Activated T-helper 1 cell treated with anti-CD3 and anti-CD28 coated beads, Interleukin-2, amount 50 U/mL, for 16 hours (primary cell): Measurements from ENCODE around the gene PDCD11.
"Not testable (repeated sequence)": the region's sequence is repeated elsewhere in the genome, so short reads cannot be mapped to it uniquely, and the experiment has no call there.

Experiments
- DNase-seq, 2 donors: peaks; one replicate each; pipeline ENCODE4 v3.0.0-alpha.2; 2020; ENCODE audit warnings: low read depth in 1 of 2, low spot score in 1 of 2

Gene PDCD11, protein sequence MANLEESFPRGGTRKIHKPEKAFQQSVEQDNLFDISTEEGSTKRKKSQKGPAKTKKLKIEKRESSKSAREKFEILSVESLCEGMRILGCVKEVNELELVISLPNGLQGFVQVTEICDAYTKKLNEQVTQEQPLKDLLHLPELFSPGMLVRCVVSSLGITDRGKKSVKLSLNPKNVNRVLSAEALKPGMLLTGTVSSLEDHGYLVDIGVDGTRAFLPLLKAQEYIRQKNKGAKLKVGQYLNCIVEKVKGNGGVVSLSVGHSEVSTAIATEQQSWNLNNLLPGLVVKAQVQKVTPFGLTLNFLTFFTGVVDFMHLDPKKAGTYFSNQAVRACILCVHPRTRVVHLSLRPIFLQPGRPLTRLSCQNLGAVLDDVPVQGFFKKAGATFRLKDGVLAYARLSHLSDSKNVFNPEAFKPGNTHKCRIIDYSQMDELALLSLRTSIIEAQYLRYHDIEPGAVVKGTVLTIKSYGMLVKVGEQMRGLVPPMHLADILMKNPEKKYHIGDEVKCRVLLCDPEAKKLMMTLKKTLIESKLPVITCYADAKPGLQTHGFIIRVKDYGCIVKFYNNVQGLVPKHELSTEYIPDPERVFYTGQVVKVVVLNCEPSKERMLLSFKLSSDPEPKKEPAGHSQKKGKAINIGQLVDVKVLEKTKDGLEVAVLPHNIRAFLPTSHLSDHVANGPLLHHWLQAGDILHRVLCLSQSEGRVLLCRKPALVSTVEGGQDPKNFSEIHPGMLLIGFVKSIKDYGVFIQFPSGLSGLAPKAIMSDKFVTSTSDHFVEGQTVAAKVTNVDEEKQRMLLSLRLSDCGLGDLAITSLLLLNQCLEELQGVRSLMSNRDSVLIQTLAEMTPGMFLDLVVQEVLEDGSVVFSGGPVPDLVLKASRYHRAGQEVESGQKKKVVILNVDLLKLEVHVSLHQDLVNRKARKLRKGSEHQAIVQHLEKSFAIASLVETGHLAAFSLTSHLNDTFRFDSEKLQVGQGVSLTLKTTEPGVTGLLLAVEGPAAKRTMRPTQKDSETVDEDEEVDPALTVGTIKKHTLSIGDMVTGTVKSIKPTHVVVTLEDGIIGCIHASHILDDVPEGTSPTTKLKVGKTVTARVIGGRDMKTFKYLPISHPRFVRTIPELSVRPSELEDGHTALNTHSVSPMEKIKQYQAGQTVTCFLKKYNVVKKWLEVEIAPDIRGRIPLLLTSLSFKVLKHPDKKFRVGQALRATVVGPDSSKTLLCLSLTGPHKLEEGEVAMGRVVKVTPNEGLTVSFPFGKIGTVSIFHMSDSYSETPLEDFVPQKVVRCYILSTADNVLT (N-terminal part only)

DNA sequence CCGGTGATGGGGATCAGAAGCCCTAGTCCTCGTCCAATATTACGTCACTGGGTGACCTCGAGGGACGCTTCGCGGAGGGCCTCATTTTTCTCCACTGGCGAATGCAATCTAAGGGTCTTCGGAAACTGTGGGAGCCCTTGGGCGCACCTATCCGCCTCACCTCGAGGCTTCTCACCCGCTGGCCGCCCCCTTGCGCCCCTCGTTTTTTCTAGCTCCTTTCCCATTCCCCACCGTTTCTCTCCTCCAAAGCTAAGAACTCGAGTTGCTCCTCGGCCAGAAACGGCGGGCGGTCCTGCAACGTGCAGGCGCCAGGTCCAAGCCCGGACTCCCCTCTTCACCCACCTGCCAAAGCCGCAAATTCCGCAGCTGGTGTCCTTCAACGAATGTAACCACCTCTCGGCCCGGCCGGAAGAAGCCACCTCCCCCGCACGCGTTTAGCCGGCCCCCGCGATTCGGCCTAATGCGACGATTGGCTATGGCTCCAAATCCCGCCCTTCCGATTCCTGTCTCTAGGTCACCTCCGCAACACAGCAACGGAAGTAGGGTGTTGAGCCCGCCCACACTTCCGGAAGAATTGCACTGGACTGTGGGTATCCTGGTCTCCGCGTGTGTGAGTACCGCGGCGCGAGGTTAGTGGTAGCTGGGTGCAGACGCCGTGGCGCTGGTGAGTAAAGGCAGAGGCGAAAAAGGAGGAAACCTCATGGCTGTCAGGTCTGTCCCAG, at the start of gene PDCD11, which contains the start of gene ATP5MK:
Gene PDCD11 (plus strand): TSS at position 560 of the 722 bp plus-strand sequence. CDS start 1,801 bp downstream, outside the sequence.
Gene ATP5MK (minus strand): TSS at position 409 of the 722 bp plus-strand sequence. CDS start 4,018 bp downstream, outside the sequence.
- peak; percentile 89 to 92 for DNase-seq

DNA sequence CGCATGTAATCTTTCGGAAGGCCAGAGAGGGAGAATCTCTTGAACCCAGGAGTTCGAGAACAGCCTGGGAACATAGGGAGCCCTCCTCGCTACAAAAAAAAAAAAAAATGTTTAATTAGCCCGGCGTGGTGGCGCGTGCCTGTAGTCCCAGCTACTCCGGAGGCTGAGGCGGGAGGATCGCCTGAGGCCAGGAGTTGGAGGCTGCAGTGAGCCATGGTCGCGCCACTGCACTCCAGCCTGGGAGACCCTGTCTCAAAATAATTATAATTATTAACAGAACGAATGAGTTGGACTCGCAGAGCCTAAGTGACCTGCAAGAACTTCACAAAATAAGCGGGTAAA, 46.3 kb upstream of the PDCD11 start:
- no peak for DNase-seq

GRCh38 chr10:103350517-103351260, 45.7 kb upstream of the PDCD11 start, which contains the start of gene PCGF6:
TSS of gene PCGF6 (minus strand) at chr10:103351140. CDS start at chr10:103351066, 74 bp downstream.
- DNase-seq, result peak; percentile 34 to 52

GRCh38 chr10:103353281-103353680, 43.1 kb upstream of the PDCD11 start:
- no peak for DNase-seq

DNA sequence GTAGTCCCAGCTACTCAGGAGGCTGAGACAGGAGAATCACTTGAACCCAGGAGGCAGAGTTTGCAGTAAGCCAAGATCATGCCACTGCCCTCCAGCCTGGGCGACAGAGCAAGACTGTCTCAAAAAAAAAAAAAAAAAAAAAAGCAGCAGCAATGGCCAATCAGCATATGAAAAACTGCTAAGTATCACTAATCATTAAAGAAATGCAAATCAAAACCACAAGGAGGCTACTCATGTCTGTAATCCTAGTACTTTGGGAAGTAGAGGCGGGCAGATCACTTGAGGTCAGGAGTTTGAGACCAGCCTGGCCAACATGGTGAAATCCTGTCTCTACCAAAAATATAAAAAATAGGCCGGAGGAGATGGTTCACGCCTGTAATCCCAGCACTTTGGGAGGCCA, 41.9 kb upstream of the PDCD11 start:
- not testable (repeated sequence) for DNase-seq

- DNase-seq, result no peak
These were observed 40.4 kb upstream of the PDCD11 start for GRCh38 chr10:103355906-103356599.

GRCh38 chr10:103359493-103359892, 36.9 kb upstream of the PDCD11 start:
- DNase-seq, result not testable (repeated sequence)

- DNase-seq, result not testable (repeated sequence)
These were observed 35.6 kb upstream of the PDCD11 start for GRCh38 chr10:103360791-103361190.

GRCh38 chr10:103367379-103367781, 29.0 kb upstream of the PDCD11 start:
- no peak for DNase-seq

- DNase-seq, result peak; percentile 73 to 82
These were observed 28.5 kb upstream of the PDCD11 start, which contains the start of gene TAF5 for GRCh38 chr10:103367782-103368518. TSS of gene TAF5 (plus strand) at chr10:103367976. CDS start at chr10:103367990, 14 bp downstream.

DNA sequence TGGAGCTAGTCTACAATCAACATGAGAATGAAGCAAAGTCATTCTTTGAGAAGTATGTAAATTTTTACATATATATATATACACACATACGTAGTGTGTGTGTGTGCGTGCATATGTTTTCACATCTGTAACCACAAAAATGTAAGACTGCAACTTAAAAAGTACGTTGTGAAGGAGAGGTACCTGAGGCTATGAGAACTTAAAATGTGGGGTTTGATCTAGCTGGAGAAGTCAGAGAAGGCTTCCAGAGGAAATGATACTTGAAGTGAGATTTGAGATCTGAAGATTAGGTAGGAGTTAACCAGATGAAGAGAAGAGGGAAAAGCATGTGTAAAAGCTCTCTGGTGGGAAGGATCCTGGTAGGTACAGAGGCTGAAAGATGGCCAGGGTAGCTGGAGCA, 22.9 kb upstream of the PDCD11 start:
- DNase-seq, result no peak

GRCh38 chr10:103374263-103374662, 22.2 kb upstream of the PDCD11 start:
- no peak for DNase-seq

GRCh38 chr10:103382769-103383168, 13.7 kb upstream of the PDCD11 start:
- no peak for DNase-seq

DNA sequence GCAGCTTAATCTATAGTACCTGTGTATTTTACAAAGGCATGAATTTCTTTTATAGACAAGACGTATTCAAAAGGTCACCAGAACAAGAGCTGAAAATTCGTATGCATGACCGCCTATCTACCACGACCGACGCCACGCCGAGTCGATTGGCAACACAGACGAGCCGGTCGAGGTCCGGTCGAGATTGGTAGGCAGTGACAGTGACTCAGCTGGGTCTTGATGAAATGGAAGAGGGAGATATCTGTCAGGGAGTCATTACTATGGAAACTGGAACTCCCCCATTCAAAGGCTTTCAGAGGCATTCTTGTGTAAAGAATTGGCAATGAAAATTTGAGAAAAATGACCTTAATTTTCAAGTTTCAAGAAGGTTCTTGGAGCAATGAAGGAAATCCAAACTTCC, 2.2 kb upstream of the PDCD11 start:
- DNase-seq, result no peak

DNA sequence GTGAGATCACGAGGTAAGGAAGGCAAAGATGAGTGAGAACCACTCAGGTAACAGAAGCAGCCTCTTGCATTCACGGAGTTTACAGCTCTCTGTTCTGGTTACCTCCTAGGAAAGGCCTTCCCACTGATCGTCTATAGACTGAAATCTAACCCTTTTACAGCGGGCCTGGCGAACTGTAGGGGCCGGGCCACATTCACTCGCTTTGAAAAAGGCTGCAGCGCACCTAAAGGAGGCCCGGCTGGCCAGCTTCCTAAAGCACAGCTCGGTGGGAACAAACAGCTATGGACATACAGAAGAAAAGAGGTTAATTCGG, 716 bp upstream of the PDCD11 start:
- DNase-seq, result no peak

GRCh38 chr10:103396789-103397087, 312 bp downstream of the PDCD11 start:
- no peak for DNase-seq

DNA sequence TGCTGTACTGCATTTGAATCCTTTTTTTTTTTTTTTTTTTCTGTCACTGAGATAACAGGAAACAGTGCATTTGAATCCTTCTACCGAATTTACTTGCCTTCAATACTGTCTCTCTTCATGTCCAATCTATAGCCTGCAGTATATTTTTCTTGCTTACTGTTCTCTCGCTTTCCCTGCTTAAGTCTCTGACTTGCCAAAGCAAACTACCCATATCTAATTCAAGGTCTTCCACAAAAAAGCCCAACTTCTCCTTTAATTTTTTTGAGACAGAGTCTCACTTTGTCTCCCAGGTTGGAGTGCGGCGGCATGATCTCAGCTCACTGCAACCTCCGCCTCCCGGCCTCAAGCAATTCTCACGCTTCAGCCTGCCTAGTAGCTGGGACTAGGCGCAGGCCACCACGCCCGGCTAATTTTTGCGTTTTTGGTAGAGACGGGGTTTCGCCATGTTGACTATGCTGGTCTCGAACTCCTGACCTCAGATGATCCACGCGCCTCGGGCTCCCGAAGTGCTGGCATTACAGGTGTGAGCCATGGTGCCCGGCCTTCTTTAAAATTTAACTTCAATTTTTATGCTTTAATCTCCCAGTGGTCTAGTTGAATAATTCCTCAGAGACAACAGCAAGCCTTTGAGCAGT, 882 bp downstream of the PDCD11 start:
- DNase-seq, result no peak

GRCh38 chr10:103413564-103413963, 17.1 kb downstream of the PDCD11 start:
- no peak for DNase-seq
